ENCODE data around the gene ARMS2. TPM values are rescaled to one million over a fixed set of nuclear protein-coding genes. Genes with fewer than 3 reads are reported as not detected.

ARMS2 gene
- total RNA-seq, 1 experiment from 2014 or later = not detected

GRCh38 chr10:122458693-122459092, 4.2 kb downstream of the ARMS2 start:
- no peak for TF ChIP-seq EZH2phosphoT487 (IDR thresholded peaks at IDR 0.05; ENCODE audit: borderline replicate concordance, low read length)
- no peak for TF ChIP-seq CTCF (conservative IDR thresholded peaks at IDR 0.05; ENCODE audit: low read depth, low read length)
- TF ChIP-seq EZH2 (IDR thresholded peaks at IDR 0.05; ENCODE audit: low read length, unreplicated experiment) = no peak
- ChIA-PET POLR2A (ENCODE audit: unreplicated experiment) (no interaction called here), CTCF (no interaction called here)
- Histone ChIP-seq H3K27me3 (ENCODE audit: low read length) (no peaks in the 10 kb centered on the region), H3K4me1 (ENCODE audit: insufficient read depth, low read length) (peaks cover 4% of the 10 kb centered on the region; the same call in 1 of the 2 replicates), H3K79me2 (ENCODE audit: low read length) (0 out of 2 replicates have a peak, but pooled peaks cover 1% of the 10 kb centered on the region), H3K27ac (ENCODE audit: low read length) (no peak overlapping the region), H3K4me3 (ENCODE audit: low read length) (no peak overlapping the region), H3K4me2 (ENCODE audit: low read length) (no peak overlapping the region), H3K36me3 (ENCODE audit: low read depth, low read length) (no peaks in the 10 kb centered on the region), H2AFZ (ENCODE audit: low read length) (no peak overlapping the region), H3F3A (ENCODE audit: low read length, unreplicated experiment) (no peaks in the 10 kb centered on the region), H4K20me1 (ENCODE audit: low read length) (no peaks in the 10 kb centered on the region), H3K9ac (ENCODE audit: low read length) (no peak overlapping the region), H3K9me2 (replicated peaks; ENCODE audit: low read length) (no peaks in the 10 kb centered on the region), H3K9me3 (ENCODE audit: low read length) (no peaks in the 10 kb centered on the region)
- BruUV-seq (replicated peaks) = no TSS peak
- intact Hi-C loops (cut with micrococcal nuclease) = no loop called here
- no peak for ATAC-seq
- no peak for DNase-seq

- BruUV-seq (replicated peaks) = no TSS peak
- ChIA-PET POLR2A (ENCODE audit: unreplicated experiment) (no interaction called here), CTCF (no interaction called here)
- H3K4me3 ChIP-seq (ENCODE audit: low read length) = no peak overlapping the region
- 0 out of 2 replicates have a peak, but pooled peaks cover 3% of the 10 kb centered on the region for H3K79me2 ChIP-seq (ENCODE audit: low read length)
- no peaks in the 10 kb centered on the region for H3K36me3 ChIP-seq (ENCODE audit: low read depth, low read length)
- no peaks in the 10 kb centered on the region for H4K20me1 ChIP-seq (ENCODE audit: low read length)
- DNase-seq = no peak
- ATAC-seq = no peak
- intact Hi-C loops (cut with micrococcal nuclease) = no loop called here
- no peaks in the 10 kb centered on the region for H3K9me2 ChIP-seq (replicated peaks; ENCODE audit: low read length)
- TF ChIP-seq EZH2phosphoT487 (IDR thresholded peaks at IDR 0.05; ENCODE audit: borderline replicate concordance, low read length) (no peak), EZH2 (IDR thresholded peaks at IDR 0.05; ENCODE audit: low read length, unreplicated experiment) (no peak), CTCF (conservative IDR thresholded peaks at IDR 0.05; ENCODE audit: low read depth, low read length) (no peak)
- H3K4me1 ChIP-seq (ENCODE audit: insufficient read depth, low read length) = peaks cover 4% of the 10 kb centered on the region; the same call in 1 of the 2 replicates
- H3K4me2 ChIP-seq (ENCODE audit: low read length) = no peak overlapping the region
- H3K27ac ChIP-seq (ENCODE audit: low read length) = no peak overlapping the region
- no peaks in the 10 kb centered on the region for H3K9me3 ChIP-seq (ENCODE audit: low read length)
- H3F3A ChIP-seq (ENCODE audit: low read length, unreplicated experiment) = no peaks in the 10 kb centered on the region
- H3K9ac ChIP-seq (ENCODE audit: low read length) = no peak overlapping the region
- H3K27me3 ChIP-seq (ENCODE audit: low read length) = no peaks in the 10 kb centered on the region
- H2AFZ ChIP-seq (ENCODE audit: low read length) = no peak overlapping the region
These were observed 5.3 kb downstream of the ARMS2 start for GRCh38 chr10:122459561-122460273.

GRCh38 chr10:122460891-122461293, 6.4 kb downstream of the ARMS2 start:
- Histone ChIP-seq H3K9me2 (replicated peaks; ENCODE audit: low read length) (no peaks in the 10 kb centered on the region), H3K79me2 (ENCODE audit: low read length) (0 out of 2 replicates have a peak, but pooled peaks cover 3% of the 10 kb centered on the region), H3F3A (ENCODE audit: low read length, unreplicated experiment) (no peaks in the 10 kb centered on the region), H3K9me3 (ENCODE audit: low read length) (no peaks in the 10 kb centered on the region), H3K27ac (ENCODE audit: low read length) (no peak overlapping the region), H2AFZ (ENCODE audit: low read length) (peak overlapping the region; percentile 73), H3K4me1 (ENCODE audit: insufficient read depth, low read length) (peaks cover 4% of the 10 kb centered on the region; the same call in 1 of the 2 replicates), H3K4me3 (ENCODE audit: low read length) (peak overlapping the region; percentile 65), H4K20me1 (ENCODE audit: low read length) (no peaks in the 10 kb centered on the region), H3K4me2 (ENCODE audit: low read length) (peak overlapping the region; percentile 88), H3K9ac (ENCODE audit: low read length) (no peak overlapping the region), H3K36me3 (ENCODE audit: low read depth, low read length) (no peaks in the 10 kb centered on the region), H3K27me3 (ENCODE audit: low read length) (no peaks in the 10 kb centered on the region)
- intact Hi-C loops (cut with micrococcal nuclease) = no loop called here
- ATAC-seq (no peak), DNase-seq (no peak)
- ChIA-PET POLR2A (ENCODE audit: unreplicated experiment) (no interaction called here), CTCF (no interaction called here)
- no TSS peak for BruUV-seq (replicated peaks)
- TF ChIP-seq CTCF (conservative IDR thresholded peaks at IDR 0.05; ENCODE audit: low read depth, low read length) = no peak
- no peak for TF ChIP-seq EZH2phosphoT487 (IDR thresholded peaks at IDR 0.05; ENCODE audit: borderline replicate concordance, low read length)
- no peak for TF ChIP-seq EZH2 (IDR thresholded peaks at IDR 0.05; ENCODE audit: low read length, unreplicated experiment)
